ENCODE measurements around the gene C13orf42.

Gene C13orf42

GRCh38 chr13:51036418-51036817 is 74.7 kb downstream of the C13orf42 start:
- Histone ChIP-seq H3K4me1 (ENCODE audit: control insufficient read depth, insufficient read depth, low read length, poor library complexity, severe bottlenecking) (no peaks in the 10 kb centered on the region), H3K27ac (ENCODE audit: insufficient read depth, low read length, poor library complexity, severe bottlenecking) (no peak overlapping the region), H3K36me3 (ENCODE audit: control insufficient read depth, insufficient read depth, low read length) (no peaks in the 10 kb centered on the region), H3K27me3 (replicated peaks; ENCODE audit: control insufficient read depth, insufficient read depth, low read length, poor library complexity, severe bottlenecking) (no peaks in the 10 kb centered on the region), H3K4me3 (ENCODE audit: insufficient read depth, low read depth, low read length, poor library complexity, severe bottlenecking) (no peak overlapping the region), H3K9me3 (ENCODE audit: control insufficient read depth, low read length) (no peaks in the 10 kb centered on the region)
- DNase-seq: no peak

DNA sequence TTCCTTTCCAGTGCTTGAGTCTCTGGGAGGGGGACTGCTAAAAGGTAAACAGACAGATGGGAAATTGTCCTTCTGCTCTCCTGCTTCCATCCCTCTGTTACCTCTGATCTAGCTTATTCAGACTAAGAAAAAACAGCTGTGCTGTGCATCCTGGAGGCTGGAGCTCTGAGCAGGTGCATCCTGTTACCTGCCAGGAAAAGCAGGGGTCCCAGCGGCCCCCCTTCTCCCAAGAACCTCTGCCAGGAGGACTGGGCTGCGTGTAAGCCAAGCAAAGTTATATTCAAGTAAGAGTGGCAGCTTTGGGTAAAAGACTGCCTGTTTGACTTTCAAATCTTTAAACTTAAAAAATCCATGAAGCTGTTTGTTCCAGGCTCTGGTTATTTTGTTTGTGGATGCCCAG is 75.1 kb downstream of the C13orf42 start:
- H3K27me3 ChIP-seq (replicated peaks; ENCODE audit: control insufficient read depth, insufficient read depth, low read length, poor library complexity, severe bottlenecking): no peaks in the 10 kb centered on the region
- H3K27ac ChIP-seq (ENCODE audit: insufficient read depth, low read length, poor library complexity, severe bottlenecking): no peak overlapping the region
- H3K4me3 ChIP-seq (ENCODE audit: insufficient read depth, low read depth, low read length, poor library complexity, severe bottlenecking): no peak overlapping the region
- no peaks in the 10 kb centered on the region for H3K4me1 ChIP-seq (ENCODE audit: control insufficient read depth, insufficient read depth, low read length, poor library complexity, severe bottlenecking)
- no peak for DNase-seq
- H3K36me3 ChIP-seq (ENCODE audit: control insufficient read depth, insufficient read depth, low read length): no peaks in the 10 kb centered on the region
- no peaks in the 10 kb centered on the region for H3K9me3 ChIP-seq (ENCODE audit: control insufficient read depth, low read length)

DNA sequence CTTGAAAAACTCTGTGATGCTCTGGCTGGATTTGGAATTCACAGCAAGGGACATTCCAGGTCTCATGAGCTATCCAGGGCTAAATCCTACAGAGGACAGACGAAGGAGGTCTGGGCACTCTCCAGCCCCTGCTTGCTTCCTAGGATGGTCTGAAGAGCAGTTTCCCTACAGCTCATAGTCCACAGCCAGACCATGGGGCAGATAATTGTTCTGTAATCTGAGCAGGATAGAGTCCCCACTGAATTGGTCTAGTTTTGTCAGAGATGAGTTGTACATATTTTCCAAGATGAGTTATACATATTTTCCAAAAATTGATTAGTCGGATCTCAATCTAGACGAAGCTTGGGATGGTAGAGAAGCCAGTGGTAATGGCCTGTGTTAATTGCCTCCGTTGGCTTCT is 75.6 kb downstream of the C13orf42 start:
- Histone ChIP-seq H3K4me1 (ENCODE audit: control insufficient read depth, insufficient read depth, low read length, poor library complexity, severe bottlenecking) (no peaks in the 10 kb centered on the region), H3K9me3 (ENCODE audit: control insufficient read depth, low read length) (no peaks in the 10 kb centered on the region), H3K27me3 (replicated peaks; ENCODE audit: control insufficient read depth, insufficient read depth, low read length, poor library complexity, severe bottlenecking) (no peaks in the 10 kb centered on the region), H3K27ac (ENCODE audit: insufficient read depth, low read length, poor library complexity, severe bottlenecking) (no peak overlapping the region), H3K36me3 (ENCODE audit: control insufficient read depth, insufficient read depth, low read length) (no peaks in the 10 kb centered on the region), H3K4me3 (ENCODE audit: insufficient read depth, low read depth, low read length, poor library complexity, severe bottlenecking) (no peak overlapping the region)
- DNase-seq: no peak

- no peak for DNase-seq
- Histone ChIP-seq H3K36me3 (ENCODE audit: control insufficient read depth, insufficient read depth, low read length) (no peaks in the 10 kb centered on the region), H3K4me3 (ENCODE audit: insufficient read depth, low read depth, low read length, poor library complexity, severe bottlenecking) (no peak overlapping the region), H3K27me3 (replicated peaks; ENCODE audit: control insufficient read depth, insufficient read depth, low read length, poor library complexity, severe bottlenecking) (no peaks in the 10 kb centered on the region), H3K9me3 (ENCODE audit: control insufficient read depth, low read length) (no peaks in the 10 kb centered on the region), H3K4me1 (ENCODE audit: control insufficient read depth, insufficient read depth, low read length, poor library complexity, severe bottlenecking) (no peaks in the 10 kb centered on the region), H3K27ac (ENCODE audit: insufficient read depth, low read length, poor library complexity, severe bottlenecking) (no peak overlapping the region)
These were observed 76.2 kb downstream of the C13orf42 start for GRCh38 chr13:51034906-51035305.

GRCh38 chr13:51033421-51034185 is 77.5 kb downstream of the C13orf42 start:
- Histone ChIP-seq H3K27me3 (replicated peaks; ENCODE audit: control insufficient read depth, insufficient read depth, low read length, poor library complexity, severe bottlenecking) (no peaks in the 10 kb centered on the region), H3K9me3 (ENCODE audit: control insufficient read depth, low read length) (no peaks in the 10 kb centered on the region), H3K27ac (ENCODE audit: insufficient read depth, low read length, poor library complexity, severe bottlenecking) (no peak overlapping the region), H3K36me3 (ENCODE audit: control insufficient read depth, insufficient read depth, low read length) (no peaks in the 10 kb centered on the region), H3K4me3 (ENCODE audit: insufficient read depth, low read depth, low read length, poor library complexity, severe bottlenecking) (no peak overlapping the region), H3K4me1 (ENCODE audit: control insufficient read depth, insufficient read depth, low read length, poor library complexity, severe bottlenecking) (no peaks in the 10 kb centered on the region)
- DNase-seq: no peak

DNA sequence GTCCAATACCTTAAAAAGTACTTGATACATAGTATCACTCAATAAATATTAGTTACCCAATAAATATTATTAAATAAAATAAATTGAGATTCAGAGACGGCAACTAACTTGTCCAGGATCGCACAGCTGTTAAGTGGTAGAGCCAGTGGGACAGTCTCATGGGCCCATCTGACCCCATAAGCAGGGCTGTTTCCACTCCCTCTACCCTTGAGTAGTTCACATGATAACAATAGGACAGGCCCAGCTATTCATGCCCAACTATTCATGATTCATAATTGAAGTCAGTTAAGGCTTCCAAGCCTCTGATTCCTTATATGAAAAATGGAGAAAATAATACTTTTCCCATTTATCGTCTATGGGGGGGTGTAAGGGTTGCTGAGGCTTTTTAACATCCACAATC is 78.2 kb downstream of the C13orf42 start:
- DNase-seq: no peak
- Histone ChIP-seq H3K9me3 (ENCODE audit: control insufficient read depth, low read length) (no peaks in the 10 kb centered on the region), H3K27me3 (replicated peaks; ENCODE audit: control insufficient read depth, insufficient read depth, low read length, poor library complexity, severe bottlenecking) (no peaks in the 10 kb centered on the region), H3K27ac (ENCODE audit: insufficient read depth, low read length, poor library complexity, severe bottlenecking) (no peak overlapping the region), H3K4me1 (ENCODE audit: control insufficient read depth, insufficient read depth, low read length, poor library complexity, severe bottlenecking) (no peaks in the 10 kb centered on the region), H3K4me3 (ENCODE audit: insufficient read depth, low read depth, low read length, poor library complexity, severe bottlenecking) (no peak overlapping the region), H3K36me3 (ENCODE audit: control insufficient read depth, insufficient read depth, low read length) (no peaks in the 10 kb centered on the region)

Data from effector memory CD4-positive, alpha-beta T cell (primary cell).